ENCODE measurements around the gene SLC8A2. TPM values are rescaled to one million over a fixed set of nuclear protein-coding genes. Genes with fewer than 3 reads are reported as not detected.

SLC8A2 gene
- total RNA-seq, 1 donor from 2014 or later = 3.7 TPM

DNA sequence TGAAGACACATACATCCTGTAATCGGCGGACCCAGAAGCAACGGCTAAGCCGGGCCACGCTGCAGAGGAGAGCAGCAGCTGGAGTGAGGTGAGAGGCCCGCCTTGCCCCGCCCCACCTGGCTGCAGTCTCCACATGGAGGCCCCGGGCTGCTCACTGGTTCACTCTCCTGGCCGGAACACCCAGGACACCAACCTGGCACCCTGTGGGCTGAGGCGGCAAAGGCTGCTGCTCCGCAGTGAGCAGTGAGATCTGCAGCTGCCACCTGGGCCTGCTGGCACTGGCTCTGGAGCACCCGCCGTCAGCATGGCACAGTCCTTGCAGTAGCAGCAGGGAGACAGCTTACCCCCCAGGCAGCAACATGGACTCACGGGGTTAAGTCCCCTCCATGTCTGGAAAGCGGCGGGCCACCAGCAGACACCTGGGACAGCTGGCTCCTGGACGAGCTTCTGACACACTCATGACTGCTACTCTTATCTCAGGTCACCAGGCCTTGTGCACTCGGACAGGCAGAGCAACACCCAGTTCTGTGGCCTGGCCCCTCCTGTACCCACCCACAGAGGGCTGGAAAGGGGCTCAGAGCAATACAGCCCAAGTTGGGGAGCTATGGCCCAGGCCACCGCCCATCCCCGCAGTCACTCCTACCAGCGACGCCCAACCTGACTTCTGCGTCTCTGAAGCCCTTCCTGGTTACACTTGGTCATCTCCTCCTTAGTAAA, 25.5 kb upstream of the SLC8A2 start:
- no peak for DNase-seq (ENCODE audit: low spot score in 2 of 2, unreplicated experiment in 2 of 2)
- Mint-ChIP-seq H3K4me1 (no peaks in the 10 kb centered on the region), H3K36me3 (peaks cover 7% of the 10 kb centered on the region), H3K27ac (no peak overlapping the region), H3K4me3 (no peak overlapping the region), H3K27me3 (ENCODE audit: low read depth) (no peaks in the 10 kb centered on the region), H3K9me3 (no peaks in the 10 kb centered on the region)
- TF ChIP-seq, protein P1, sequence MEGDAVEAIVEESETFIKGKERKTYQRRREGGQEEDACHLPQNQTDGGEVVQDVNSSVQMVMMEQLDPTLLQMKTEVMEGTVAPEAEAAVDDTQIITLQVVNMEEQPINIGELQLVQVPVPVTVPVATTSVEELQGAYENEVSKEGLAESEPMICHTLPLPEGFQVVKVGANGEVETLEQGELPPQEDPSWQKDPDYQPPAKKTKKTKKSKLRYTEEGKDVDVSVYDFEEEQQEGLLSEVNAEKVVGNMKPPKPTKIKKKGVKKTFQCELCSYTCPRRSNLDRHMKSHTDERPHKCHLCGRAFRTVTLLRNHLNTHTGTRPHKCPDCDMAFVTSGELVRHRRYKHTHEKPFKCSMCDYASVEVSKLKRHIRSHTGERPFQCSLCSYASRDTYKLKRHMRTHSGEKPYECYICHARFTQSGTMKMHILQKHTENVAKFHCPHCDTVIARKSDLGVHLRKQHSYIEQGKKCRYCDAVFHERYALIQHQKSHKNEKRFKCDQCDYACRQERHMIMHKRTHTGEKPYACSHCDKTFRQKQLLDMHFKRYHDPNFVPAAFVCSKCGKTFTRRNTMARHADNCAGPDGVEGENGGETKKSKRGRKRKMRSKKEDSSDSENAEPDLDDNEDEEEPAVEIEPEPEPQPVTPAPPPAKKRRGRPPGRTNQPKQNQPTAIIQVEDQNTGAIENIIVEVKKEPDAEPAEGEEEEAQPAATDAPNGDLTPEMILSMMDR (IDR thresholded peaks at IDR 0.05; ENCODE audit: unreplicated experiment) = no peak

DNA sequence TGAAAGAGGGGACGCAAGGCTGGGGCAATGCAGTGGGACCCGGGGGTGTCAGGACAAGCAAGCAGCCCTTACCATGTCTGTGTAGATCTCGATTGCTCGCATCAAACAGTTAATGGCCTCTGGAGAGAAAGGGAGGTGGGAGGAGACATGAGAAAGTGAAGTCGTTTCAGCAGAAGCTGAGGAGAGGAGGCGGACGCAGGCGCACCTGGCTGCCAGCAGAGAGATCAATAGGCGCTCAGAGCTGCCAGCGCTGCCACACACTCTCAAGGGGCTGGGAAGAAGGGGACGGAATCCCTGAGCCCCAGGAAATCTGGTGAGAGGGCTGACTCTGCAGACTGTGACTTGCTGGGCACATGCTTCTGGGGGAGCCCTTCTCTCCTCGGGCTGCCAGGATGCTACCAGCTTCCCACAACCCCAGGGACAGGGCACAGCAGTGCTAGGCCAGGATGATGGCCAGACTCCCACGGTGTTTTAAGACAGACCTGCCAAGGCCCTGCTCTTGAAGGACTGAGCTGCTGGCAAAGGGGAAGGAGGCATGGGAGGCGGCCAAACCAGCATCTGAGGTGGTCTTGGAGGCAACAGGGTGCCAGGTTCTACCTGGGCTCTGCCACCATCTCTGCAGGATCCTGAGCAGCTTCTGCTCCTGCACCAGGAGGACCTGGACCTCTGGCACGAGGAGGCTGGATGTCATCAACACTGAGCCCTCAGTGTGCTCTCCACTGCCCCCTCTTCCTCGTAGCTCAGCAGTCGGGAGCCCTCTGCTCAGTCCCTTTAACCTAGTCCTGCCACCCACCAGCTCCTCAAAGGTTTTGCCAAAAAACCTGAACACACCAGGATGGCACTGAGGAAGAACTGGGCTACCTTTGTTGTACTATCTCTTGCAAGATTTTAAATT, 24.0 kb upstream of the SLC8A2 start:
- Mint-ChIP-seq H3K27ac (no peak overlapping the region), H3K27me3 (ENCODE audit: low read depth) (no peaks in the 10 kb centered on the region), H3K9me3 (no peaks in the 10 kb centered on the region), H3K4me3 (no peak overlapping the region), H3K36me3 (peaks cover 7% of the 10 kb centered on the region), H3K4me1 (no peaks in the 10 kb centered on the region)
- TF ChIP-seq, protein P1 (IDR thresholded peaks at IDR 0.05; ENCODE audit: unreplicated experiment) = no peak
- no peak for DNase-seq (ENCODE audit: low spot score in 2 of 2, unreplicated experiment in 2 of 2)

- Mint-ChIP-seq H3K27ac (no peak overlapping the region), H3K9me3 (no peaks in the 10 kb centered on the region), H3K4me3 (no peak overlapping the region), H3K36me3 (peaks cover 7% of the 10 kb centered on the region), H3K27me3 (ENCODE audit: low read depth) (no peaks in the 10 kb centered on the region), H3K4me1 (no peaks in the 10 kb centered on the region)
- TF ChIP-seq, protein P1 (IDR thresholded peaks at IDR 0.05; ENCODE audit: unreplicated experiment) = no peak
- no peak for DNase-seq (ENCODE audit: low spot score in 2 of 2, unreplicated experiment in 2 of 2)
These were observed 23.0 kb upstream of the SLC8A2 start for GRCh38 chr19:47494729-47495128.

- DNase-seq (ENCODE audit: low spot score in 2 of 2, unreplicated experiment in 2 of 2) = no peak
- H3K36me3 Mint-ChIP-seq = peaks cover 7% of the 10 kb centered on the region
- no peak overlapping the region for H3K4me3 Mint-ChIP-seq
- H3K27ac Mint-ChIP-seq = no peak overlapping the region
- TF ChIP-seq, protein P1 (IDR thresholded peaks at IDR 0.05; ENCODE audit: unreplicated experiment) = no peak
- no peaks in the 10 kb centered on the region for H3K27me3 Mint-ChIP-seq (ENCODE audit: low read depth)
- no peaks in the 10 kb centered on the region for H3K4me1 Mint-ChIP-seq
- H3K9me3 Mint-ChIP-seq = no peaks in the 10 kb centered on the region
These were observed 22.5 kb upstream of the SLC8A2 start for GRCh38 chr19:47494211-47494547.

GRCh38 chr19:47493378-47494210, 21.9 kb upstream of the SLC8A2 start:
- Mint-ChIP-seq H3K27ac (no peak overlapping the region), H3K4me1 (no peaks in the 10 kb centered on the region), H3K27me3 (ENCODE audit: low read depth) (no peaks in the 10 kb centered on the region), H3K36me3 (peaks cover 2% of the 10 kb centered on the region), H3K9me3 (no peaks in the 10 kb centered on the region), H3K4me3 (no peak overlapping the region)
- TF ChIP-seq, protein P1 (IDR thresholded peaks at IDR 0.05; ENCODE audit: unreplicated experiment) = no peak
- DNase-seq (ENCODE audit: low spot score in 2 of 2, unreplicated experiment in 2 of 2) = no peak

Measured in mesothelial cell of epicardium (in vitro differentiated cells).